Brain microvascular endothelial cell (primary cell): ENCODE measurements around the gene ZC2HC1B.

Experiments
- DNase-seq: peaks from one replicate; pipeline ENCODE4 v3.0.0-alpha.2; 2020
- H3K27ac ChIP-seq: fragments of 250-450 bp; sonication (Bioruptor Pico); 2 replicates; pipeline ENCODE4 v1.5.1; 2020; ENCODE audit warnings: mild to moderate bottlenecking, moderate library complexity
- H3K27me3 ChIP-seq: fragments of 250-450 bp; sonication (Bioruptor Pico); replicated peaks from 2 replicates; pipeline ENCODE4 v1.5.1; 2020; ENCODE audit warnings: mild to moderate bottlenecking
- H3K36me3 ChIP-seq: fragments of 250-450 bp; sonication (Bioruptor Pico); replicated peaks from 2 replicates; pipeline ENCODE4 v1.5.1; 2020; ENCODE audit warnings: mild to moderate bottlenecking
- H3K4me3 ChIP-seq: 2 replicates; pipeline ENCODE4 v1.5.1; 2011; ENCODE audit warnings: low read depth, mild to moderate bottlenecking, control low read depth, low read length, moderate library complexity
- in situ Hi-C: cut with HindIII; loops from 2 replicates; pipeline ENCODE4 v1.10.0; 2017; ENCODE audit warnings: low sequenced_read_pairs, low pct_ligation_motif_present
- TF ChIP-seq, protein P1 (sequence below): IDR thresholded peaks from 2 replicates; pipeline ENCODE4 v1.5.1; 2011; ENCODE audit warnings: low read depth, mild to moderate bottlenecking, moderate library complexity, low read length, control low read depth, inconsistent platforms; ENCODE audit errors: missing control alignments

The ZC2HC1B gene

DNA sequence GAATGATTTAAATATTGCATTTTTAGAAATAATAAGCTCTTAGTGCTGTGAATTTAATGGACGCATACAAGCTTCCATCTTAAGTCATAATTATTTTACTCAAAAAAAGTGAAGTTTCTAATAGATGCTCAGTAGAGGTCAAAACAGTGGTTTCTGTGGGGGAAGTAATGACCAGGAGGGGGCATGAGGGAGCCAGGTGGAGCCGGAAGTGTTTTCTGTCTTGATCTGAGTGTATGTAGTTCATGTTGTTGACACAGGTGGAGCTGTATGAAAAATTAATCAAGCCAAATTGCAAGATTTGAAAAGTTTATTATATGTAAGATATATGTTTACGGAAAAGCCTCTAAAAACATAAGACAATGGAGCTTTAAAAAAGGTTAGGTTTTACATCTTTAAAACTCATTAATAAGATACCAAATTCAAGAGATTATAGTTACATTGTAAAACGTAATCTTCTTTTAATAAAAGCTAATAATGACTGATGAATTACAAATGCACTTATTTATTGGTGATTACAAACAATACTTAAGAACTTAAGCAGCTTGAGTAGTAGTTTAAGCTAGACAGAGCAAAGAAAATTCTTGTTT lies 75.8 kb downstream of the ZC2HC1B start:
- TF ChIP-seq, protein P1, sequence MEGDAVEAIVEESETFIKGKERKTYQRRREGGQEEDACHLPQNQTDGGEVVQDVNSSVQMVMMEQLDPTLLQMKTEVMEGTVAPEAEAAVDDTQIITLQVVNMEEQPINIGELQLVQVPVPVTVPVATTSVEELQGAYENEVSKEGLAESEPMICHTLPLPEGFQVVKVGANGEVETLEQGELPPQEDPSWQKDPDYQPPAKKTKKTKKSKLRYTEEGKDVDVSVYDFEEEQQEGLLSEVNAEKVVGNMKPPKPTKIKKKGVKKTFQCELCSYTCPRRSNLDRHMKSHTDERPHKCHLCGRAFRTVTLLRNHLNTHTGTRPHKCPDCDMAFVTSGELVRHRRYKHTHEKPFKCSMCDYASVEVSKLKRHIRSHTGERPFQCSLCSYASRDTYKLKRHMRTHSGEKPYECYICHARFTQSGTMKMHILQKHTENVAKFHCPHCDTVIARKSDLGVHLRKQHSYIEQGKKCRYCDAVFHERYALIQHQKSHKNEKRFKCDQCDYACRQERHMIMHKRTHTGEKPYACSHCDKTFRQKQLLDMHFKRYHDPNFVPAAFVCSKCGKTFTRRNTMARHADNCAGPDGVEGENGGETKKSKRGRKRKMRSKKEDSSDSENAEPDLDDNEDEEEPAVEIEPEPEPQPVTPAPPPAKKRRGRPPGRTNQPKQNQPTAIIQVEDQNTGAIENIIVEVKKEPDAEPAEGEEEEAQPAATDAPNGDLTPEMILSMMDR, result peak; percentile 88
- no peak overlapping the region for H3K4me3 ChIP-seq
- H3K27ac ChIP-seq, result no peak overlapping the region
- DNase-seq, result peak; percentile 45
- no peaks in the 10 kb centered on the region for H3K36me3 ChIP-seq
- in situ Hi-C loops, result no loop called here
- no peaks in the 10 kb centered on the region for H3K27me3 ChIP-seq

DNA sequence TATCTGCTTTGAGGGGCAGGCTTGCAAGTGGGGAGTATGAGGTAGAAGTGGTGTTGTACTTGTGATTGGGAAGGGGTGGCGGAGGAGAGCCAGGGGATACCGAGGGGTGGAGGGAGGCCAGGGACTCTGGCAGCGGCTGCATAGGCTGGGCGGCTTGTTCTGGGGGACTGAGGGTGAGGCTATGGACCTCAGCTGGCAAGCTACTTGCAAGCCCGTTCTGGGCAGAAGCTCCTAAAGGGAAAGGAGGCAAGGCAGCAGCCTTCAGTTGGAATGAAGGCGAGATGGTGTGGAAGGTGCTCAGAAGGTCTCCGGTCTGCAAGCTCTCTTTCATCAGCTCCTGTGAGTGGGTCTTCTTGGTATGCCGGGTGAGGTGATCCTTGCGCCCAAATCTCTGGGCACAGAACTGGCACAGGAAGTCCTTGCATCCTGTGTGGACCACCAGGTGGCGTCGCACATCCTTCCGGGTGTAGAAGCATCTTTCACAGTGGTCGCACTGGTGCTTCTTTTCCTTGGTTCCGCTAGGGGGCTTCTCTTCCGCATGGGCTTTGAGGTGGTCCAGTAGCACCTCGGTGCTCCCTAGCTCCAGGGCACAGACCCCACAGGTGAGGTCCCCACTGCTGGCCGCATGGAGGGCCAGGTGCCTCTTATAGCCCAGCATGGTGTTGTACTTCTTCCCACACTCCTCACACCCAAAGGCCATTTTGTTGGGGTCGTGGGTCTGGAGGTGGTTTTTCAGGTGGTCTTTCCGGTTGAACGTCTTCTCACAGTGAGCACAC lies 77.8 kb downstream of the ZC2HC1B start:
- TF ChIP-seq, protein P1, result peak; percentile 90
- H3K27ac ChIP-seq, result no peak overlapping the region
- DNase-seq, result peak; percentile 38

DNA sequence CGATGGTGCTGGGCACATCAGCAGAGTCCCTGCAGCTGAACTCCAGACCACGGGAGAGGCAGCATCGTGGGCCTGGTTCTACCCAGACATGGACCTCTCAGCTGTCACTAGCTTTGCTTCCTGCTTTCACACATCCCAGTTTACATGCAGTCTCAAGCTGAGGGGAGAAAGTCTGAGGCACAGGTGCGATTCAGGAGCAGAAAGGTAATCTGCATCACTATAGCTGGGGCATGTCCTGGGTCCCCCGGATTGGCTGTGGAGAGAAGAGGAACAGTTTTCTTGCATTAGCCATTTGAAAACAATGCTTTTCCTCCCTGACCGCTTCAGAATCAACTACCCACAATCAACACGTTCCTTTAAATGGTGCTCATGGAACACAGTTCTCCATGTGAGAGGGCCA lies 83.9 kb downstream of the ZC2HC1B start:
- in situ Hi-C loops, result no loop called here
- no peak for DNase-seq
- TF ChIP-seq, protein P1, result no peak

More for the DNA sequence above, 77.8 kb downstream of the ZC2HC1B start:
- Histone ChIP-seq H3K36me3 (no peaks in the 10 kb centered on the region), H3K27me3 (no peaks in the 10 kb centered on the region), H3K4me3 (no peak overlapping the region)
- in situ Hi-C loops, result no loop called here

DNA sequence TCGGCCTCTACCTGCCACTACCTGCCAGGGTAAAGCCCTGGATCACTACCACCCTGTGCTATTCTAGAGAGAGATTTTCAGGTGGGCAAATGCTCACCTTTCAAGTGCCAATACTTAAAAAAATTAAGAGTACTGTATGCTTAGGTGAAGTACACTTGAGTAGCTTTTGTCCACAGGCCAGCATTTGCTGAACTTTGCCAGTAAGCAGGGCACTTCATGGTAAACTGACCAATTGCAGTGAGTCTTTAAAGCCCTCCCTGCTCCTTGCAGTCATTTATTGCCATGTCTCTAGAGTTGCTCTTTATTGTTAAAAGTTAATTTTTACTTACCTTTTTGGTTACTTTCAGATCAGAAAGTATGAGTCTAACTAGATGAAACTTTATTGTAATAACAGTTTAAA lies 85.3 kb downstream of the ZC2HC1B start:
- TF ChIP-seq, protein P1, result no peak
- DNase-seq, result no peak
- in situ Hi-C loops, result no loop called here
- Histone ChIP-seq H3K27ac (no peak overlapping the region), H3K4me3 (no peak overlapping the region), H3K27me3 (no peaks in the 10 kb centered on the region), H3K36me3 (no peaks in the 10 kb centered on the region)

More for the DNA sequence above, 83.9 kb downstream of the ZC2HC1B start:
- H3K4me3 ChIP-seq, result no peak overlapping the region
- H3K27me3 ChIP-seq, result no peaks in the 10 kb centered on the region
- no peak overlapping the region for H3K27ac ChIP-seq
- H3K36me3 ChIP-seq, result no peaks in the 10 kb centered on the region

DNA sequence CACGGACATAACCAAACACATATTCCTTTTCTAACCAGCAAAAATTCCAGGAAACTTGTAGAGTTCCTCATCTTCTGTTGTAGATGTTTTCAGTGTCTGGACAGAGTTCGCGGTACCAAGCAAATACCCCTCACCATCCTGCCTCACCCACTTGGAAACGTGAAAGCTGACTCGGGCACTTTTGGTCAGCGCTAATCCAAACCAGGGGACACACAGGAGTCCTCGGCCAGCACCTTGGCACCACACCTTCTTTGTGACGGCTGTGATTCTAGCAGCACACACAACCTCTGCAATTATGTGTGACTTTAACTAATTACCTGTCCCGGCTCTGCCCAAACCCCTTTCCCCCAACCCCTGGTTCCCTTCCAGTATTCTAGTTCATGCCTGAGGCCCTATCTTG lies 85.7 kb downstream of the ZC2HC1B start:
- Histone ChIP-seq H3K27ac (no peak overlapping the region), H3K27me3 (no peaks in the 10 kb centered on the region), H3K36me3 (no peaks in the 10 kb centered on the region), H3K4me3 (no peak overlapping the region)
- no peak for DNase-seq
- TF ChIP-seq, protein P1, result no peak
- in situ Hi-C loops, result no loop called here
